Measurements from ENCODE around the gene KDM4B. TPM values are rescaled to one million over a fixed set of nuclear protein-coding genes. Genes with fewer than 3 reads are reported as not detected.
A peak's percentile ranks its signal among the peaks of the same experiment; 100 is the strongest.

KDM4B gene
- total RNA-seq, 8 experiments from 2014 or later: 15.7 to 48.0 (median 33.0) TPM

- WGBS, 10 experiments: 90% methylated on average over 4 of the region's 16 CpGs; no CpG with 5 or more reads in 9 of the 10 experiments
- H3K27ac ChIP-seq: peak overlapping the region in 1 of 2 donors; percentile 13
- in situ Hi-C loops (cut with MboI; ENCODE audit: low pct_unique_long_range_greater_than_20kb in 2 of 9, low sequenced_read_pairs in 9 of 9, unreplicated experiment in 9 of 9): no loop called here
- H3K4me1 ChIP-seq (replicated peaks in 1 of 2): peaks cover 31 to 36% of the 10 kb centered on the region in 2 donors
- ATAC-seq (replicated peaks in 6 of 8): no peak
- H3K4me3 ChIP-seq: no peak overlapping the region
Measured at GRCh38 chr19:5118026-5118425, 149.1 kb downstream of the KDM4B start.

DNA sequence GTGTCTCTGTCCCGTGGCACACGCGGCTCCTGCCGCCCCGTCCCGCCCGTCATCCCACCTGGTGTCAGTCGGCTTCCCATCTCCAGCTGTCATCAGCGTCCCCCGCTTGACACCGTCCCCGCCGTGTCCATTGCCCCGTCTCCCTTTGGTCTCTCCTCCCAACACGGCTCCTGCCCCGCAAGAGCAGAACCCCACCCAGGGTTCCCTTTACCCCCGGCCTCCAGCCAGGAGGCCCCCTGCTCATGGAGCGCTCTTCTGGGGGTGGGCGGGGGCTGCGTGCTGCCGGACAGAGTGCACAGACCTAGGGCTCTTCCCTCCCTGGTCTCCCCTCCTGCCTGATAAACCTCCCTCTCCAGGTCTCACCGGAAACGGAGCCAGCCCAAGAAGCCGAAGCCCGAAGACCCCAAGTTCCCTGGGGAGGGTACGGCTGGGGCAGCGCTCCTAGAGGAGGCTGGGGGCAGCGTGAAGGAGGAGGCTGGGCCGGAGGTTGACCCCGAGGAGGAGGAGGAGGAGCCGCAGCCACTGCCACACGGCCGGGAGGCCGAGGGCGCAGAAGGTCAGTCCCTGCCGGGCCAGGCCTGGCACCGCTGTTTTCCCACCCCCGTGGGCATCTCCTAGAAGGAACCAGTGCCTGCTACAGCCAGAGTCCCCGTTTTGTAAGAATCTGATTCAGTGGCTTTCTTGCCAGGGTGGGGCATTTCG, 150.5 kb downstream of the KDM4B start:
- ATAC-seq (replicated peaks in 6 of 8): no peak
- Histone ChIP-seq H3K27ac (no peak overlapping the region), H3K4me3 (no peak overlapping the region), H3K4me1 (replicated peaks in 1 of 2) (peaks cover 16 to 21% of the 10 kb centered on the region in 2 donors)
- 78 to 100% (median 93%) methylated on average over 1 to 8 of the region's 40 CpGs; no CpG with 5 or more reads in 5 of the 10 experiments for WGBS, 10 experiments
- in situ Hi-C loops (cut with MboI; ENCODE audit: low pct_unique_long_range_greater_than_20kb in 2 of 9, low sequenced_read_pairs in 9 of 9, unreplicated experiment in 9 of 9): no loop called here

- in situ Hi-C loops (cut with MboI; ENCODE audit: low pct_unique_long_range_greater_than_20kb in 2 of 9, low sequenced_read_pairs in 9 of 9, unreplicated experiment in 9 of 9): no loop called here
- WGBS, 10 experiments: 79 to 100% (median 100%) methylated on average over 1 to 2 of the region's 8 CpGs; no CpG with 5 or more reads in 7 of the 10 experiments
- ATAC-seq (replicated peaks in 6 of 8): no peak
- H3K4me1 ChIP-seq (replicated peaks in 1 of 2): peaks cover 8 to 13% of the 10 kb centered on the region in 2 donors
- no peak overlapping the region for H3K4me3 ChIP-seq
- no peak overlapping the region for H3K27ac ChIP-seq
Measured at GRCh38 chr19:5120321-5120720, 151.4 kb downstream of the KDM4B start.

- peaks cover 3 to 9% of the 10 kb centered on the region in 2 donors for H3K4me1 ChIP-seq (replicated peaks in 1 of 2)
- whole genome bisulfite sequencing, 10 experiments: 89% methylated on average over 3 of the region's 9 CpGs; no CpG with 5 or more reads in 9 of the 10 experiments
- no peak for ATAC-seq (replicated peaks in 6 of 8)
- in situ Hi-C loops (cut with MboI; ENCODE audit: low pct_unique_long_range_greater_than_20kb in 2 of 9, low sequenced_read_pairs in 9 of 9, unreplicated experiment in 9 of 9): no loop called here
- no peak overlapping the region for H3K4me3 ChIP-seq
- no peak overlapping the region for H3K27ac ChIP-seq
Measured at GRCh38 chr19:5120833-5121232, 151.9 kb downstream of the KDM4B start.

- Histone ChIP-seq H3K4me1 (replicated peaks in 1 of 2) (peaks cover 4 to 15% of the 10 kb centered on the region in 2 donors), H3K4me3 (no peak overlapping the region), H3K27ac (no peak overlapping the region)
- no peak for ATAC-seq (replicated peaks in 6 of 8)
- in situ Hi-C loops (cut with MboI; ENCODE audit: low pct_unique_long_range_greater_than_20kb in 2 of 9, low sequenced_read_pairs in 9 of 9, unreplicated experiment in 9 of 9): no loop called here
- 75 to 100% (median 91%) methylated on average over 1 to 20 of the region's 28 CpGs for WGBS, 10 experiments
Measured at GRCh38 chr19:5121266-5122120, 152.6 kb downstream of the KDM4B start.

DNA sequence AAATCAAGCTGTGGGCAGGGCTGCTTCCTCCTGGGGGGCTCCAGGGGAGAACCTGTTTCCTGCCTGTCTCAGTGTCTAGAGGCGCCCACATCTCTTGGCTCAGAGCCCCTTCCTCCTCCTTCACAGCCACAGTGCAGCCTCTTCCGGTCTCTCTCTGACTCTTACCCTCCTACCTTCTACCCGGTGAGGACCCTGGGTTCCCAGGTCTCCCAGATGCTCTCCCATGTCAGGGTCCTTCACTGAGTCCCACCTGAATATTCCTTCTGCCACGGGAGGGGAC, 153.1 kb downstream of the KDM4B start:
- ATAC-seq (replicated peaks in 6 of 8): no peak
- H3K4me3 ChIP-seq: no peak overlapping the region
- WGBS, 10 experiments: 57 to 100% (median 80%) methylated on average over 1 to 2 of the region's 4 CpGs; no CpG with 5 or more reads in 5 of the 10 experiments
- in situ Hi-C loops (cut with MboI; ENCODE audit: low pct_unique_long_range_greater_than_20kb in 2 of 9, low sequenced_read_pairs in 9 of 9, unreplicated experiment in 9 of 9): no loop called here
- H3K27ac ChIP-seq: no peak overlapping the region
- H3K4me1 ChIP-seq (replicated peaks in 1 of 2): peaks cover 7 to 20% of the 10 kb centered on the region in 2 donors

- Histone ChIP-seq H3K27ac (no peak overlapping the region), H3K4me3 (no peak overlapping the region), H3K4me1 (replicated peaks in 1 of 2) (peaks cover 13 to 28% of the 10 kb centered on the region in 2 donors)
- in situ Hi-C loops (cut with MboI; ENCODE audit: low pct_unique_long_range_greater_than_20kb in 2 of 9, low sequenced_read_pairs in 9 of 9, unreplicated experiment in 9 of 9): no loop called here
- ATAC-seq (replicated peaks in 6 of 8): no peak
- 80 to 100% (median 92%) methylated on average over 1 to 9 of the region's 30 CpGs; no CpG with 5 or more reads in 2 of the 10 experiments for WGBS, 10 experiments
Measured at GRCh38 chr19:5122671-5123409, 153.9 kb downstream of the KDM4B start.

- Histone ChIP-seq H3K4me1 (replicated peaks in 1 of 2) (peaks cover 19 to 30% of the 10 kb centered on the region in 2 donors), H3K4me3 (no peak overlapping the region), H3K27ac (no peak overlapping the region)
- ATAC-seq (replicated peaks in 6 of 8): no peak
- in situ Hi-C loops (cut with MboI; ENCODE audit: low pct_unique_long_range_greater_than_20kb in 2 of 9, low sequenced_read_pairs in 9 of 9, unreplicated experiment in 9 of 9): no loop called here
- WGBS, 10 experiments: 50 to 60% methylated on average over 1 to 2 of the region's 11 CpGs; no CpG with 5 or more reads in 8 of the 10 experiments
Measured at GRCh38 chr19:5123646-5124045, 154.7 kb downstream of the KDM4B start.

DNA sequence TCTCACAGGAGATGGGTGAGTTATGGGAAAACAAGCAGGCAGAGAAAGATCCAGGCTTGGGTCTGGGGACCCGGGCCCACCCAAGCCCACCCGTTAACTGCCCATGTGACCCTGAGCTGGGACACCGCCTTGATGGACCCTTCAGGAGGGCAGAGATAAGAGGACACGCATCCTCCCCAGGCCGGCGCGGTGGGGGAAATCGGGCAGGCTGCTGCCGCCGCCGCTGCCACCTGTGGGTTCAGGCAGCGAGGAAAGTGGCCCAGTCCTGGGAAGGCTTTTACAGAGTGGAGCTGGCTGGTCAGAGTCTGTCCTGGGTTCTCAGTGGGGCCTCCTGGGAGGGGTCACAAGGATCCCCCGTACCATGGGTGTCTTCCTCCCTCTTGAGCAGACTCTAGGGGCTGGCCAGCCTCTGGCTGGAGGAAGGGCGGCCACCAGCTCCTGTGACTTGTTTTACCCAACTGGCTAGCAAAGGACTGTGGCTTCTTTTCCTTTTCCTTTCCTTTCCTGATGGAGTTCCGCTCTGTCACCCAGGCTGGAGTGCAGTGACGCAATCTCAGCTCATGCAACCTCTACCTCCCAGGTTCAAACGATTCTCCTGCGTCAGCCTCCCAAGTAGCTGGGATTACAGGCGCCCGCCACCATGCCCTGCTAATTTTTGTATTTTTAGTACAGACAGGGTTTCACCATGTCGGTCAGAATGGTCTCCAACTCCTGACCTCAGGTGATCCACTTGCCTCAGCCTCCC, 155.4 kb downstream of the KDM4B start:
- 70 to 100% (median 95%) methylated on average over 1 to 7 of the region's 21 CpGs; no CpG with 5 or more reads in 4 of the 10 experiments for WGBS, 10 experiments
- Histone ChIP-seq H3K27ac (no peak overlapping the region), H3K4me3 (no peak overlapping the region), H3K4me1 (replicated peaks in 1 of 2) (peaks cover 25 to 35% of the 10 kb centered on the region in 2 donors)
- ATAC-seq (replicated peaks in 6 of 8): no peak
- in situ Hi-C loops (cut with MboI; ENCODE audit: low pct_unique_long_range_greater_than_20kb in 2 of 9, low sequenced_read_pairs in 9 of 9, unreplicated experiment in 9 of 9): no loop called here

- WGBS, 10 experiments: 81 to 95% methylated on average over 3 to 5 of the region's 17 CpGs; no CpG with 5 or more reads in 8 of the 10 experiments
- H3K4me3 ChIP-seq: no peak overlapping the region
- H3K27ac ChIP-seq: no peak overlapping the region
- ATAC-seq (replicated peaks in 6 of 8): no peak
- in situ Hi-C loops (cut with MboI; ENCODE audit: low pct_unique_long_range_greater_than_20kb in 2 of 9, low sequenced_read_pairs in 9 of 9, unreplicated experiment in 9 of 9): no loop called here
- H3K4me1 ChIP-seq (replicated peaks in 1 of 2): peaks cover 28 to 44% of the 10 kb centered on the region in 2 donors
Measured at GRCh38 chr19:5125376-5125775, 156.5 kb downstream of the KDM4B start.

DNA sequence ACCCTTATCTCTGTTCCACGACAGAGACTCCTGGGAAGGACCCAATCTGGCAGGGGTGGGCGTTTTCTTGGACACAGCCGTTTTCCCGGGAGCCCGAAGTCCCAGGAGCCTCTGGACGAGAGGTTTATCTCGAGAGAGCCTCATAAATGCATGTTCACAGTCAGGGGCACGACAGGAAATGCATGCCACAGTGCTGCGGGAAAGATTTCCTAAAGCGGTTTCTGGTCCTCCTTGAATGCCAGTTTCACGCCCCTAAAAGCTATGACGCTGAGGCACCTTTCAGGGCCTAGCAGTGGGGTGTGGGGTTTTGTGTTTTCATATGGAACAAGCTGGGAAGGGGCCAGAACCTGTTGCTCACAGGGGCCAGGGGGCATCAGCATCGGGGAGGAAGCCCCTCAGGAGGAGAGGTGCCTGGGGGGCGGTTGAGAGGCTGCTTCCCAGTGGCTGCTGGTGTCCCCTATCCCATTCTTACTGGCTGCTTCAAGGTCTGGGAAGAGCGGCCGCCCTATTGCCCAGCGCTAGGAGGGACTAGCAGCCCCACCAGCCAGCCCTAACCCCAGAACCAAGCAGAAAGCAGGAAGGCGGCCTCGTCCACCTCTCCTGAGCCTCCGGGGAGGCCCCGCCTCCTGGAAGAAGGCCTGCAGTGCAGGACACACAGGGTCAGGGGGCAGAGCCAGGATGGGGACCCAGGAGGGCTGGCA, 157.0 kb downstream of the KDM4B start:
- in situ Hi-C loops (cut with MboI; ENCODE audit: low pct_unique_long_range_greater_than_20kb in 2 of 9, low sequenced_read_pairs in 9 of 9, unreplicated experiment in 9 of 9): no loop called here
- no peak for ATAC-seq (replicated peaks in 6 of 8)
- Histone ChIP-seq H3K4me3 (no peak overlapping the region), H3K4me1 (replicated peaks in 1 of 2) (peaks cover 28 to 45% of the 10 kb centered on the region in 2 donors), H3K27ac (peak overlapping the region in 1 of 2 donors; percentile 29)
- 74 to 100% (median 87%) methylated on average over 1 to 7 of the region's 21 CpGs; no CpG with 5 or more reads in 6 of the 10 experiments for WGBS, 10 experiments

Data from motor neuron (in vitro differentiated cells).